ENCODE measurements around the gene GLI3.

GLI3 gene

DNA sequence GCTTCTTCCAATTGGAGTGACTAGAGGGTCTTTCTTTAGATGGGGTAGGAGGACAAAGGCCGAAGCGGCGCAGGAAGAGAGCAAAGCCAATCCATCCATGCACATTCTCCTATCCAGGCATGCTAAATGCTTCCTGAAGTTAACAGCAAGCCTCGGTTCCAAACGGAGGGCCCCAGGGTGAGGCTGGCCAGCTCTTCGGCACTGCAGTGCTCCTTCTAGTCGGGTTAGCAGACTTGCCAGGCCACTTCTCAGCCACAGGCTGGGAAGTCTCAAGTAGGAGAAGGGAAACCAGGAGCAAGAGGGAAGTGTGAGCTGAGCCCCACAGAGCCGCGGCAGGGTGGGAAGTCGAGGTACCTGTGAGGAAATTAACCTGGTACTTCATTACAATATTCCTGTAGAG lies 280.3 kb downstream of the GLI3 start:
- no peak for DNase-seq

GRCh38 chr7:41955893-41956675 lies 280.9 kb downstream of the GLI3 start:
- no peak for DNase-seq

- DNase-seq, result no peak
Measured at GRCh38 chr7:41955451-41955850, 281.6 kb downstream of the GLI3 start.

GRCh38 chr7:41954976-41955375 lies 282.0 kb downstream of the GLI3 start:
- DNase-seq, result no peak

DNA sequence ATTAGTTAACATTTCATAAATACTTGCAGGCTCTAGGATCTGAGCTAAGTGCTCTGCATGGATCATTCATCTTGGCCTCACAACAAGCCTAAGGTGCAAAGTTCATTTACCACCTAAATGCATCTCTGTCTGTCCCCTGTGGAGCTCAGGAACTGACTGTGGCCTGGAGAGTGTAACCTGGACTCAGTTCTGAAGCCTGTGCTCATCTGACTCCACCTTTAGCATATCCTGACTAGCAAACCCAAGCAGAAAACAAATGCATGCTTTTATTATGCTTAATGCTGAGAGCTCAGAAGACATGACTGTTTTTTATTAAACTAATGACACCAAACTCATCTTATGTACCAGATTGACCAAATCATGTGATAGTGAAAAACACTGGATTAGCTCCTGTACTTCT lies 288.5 kb downstream of the GLI3 start:
- DNase-seq, result no peak

DNA sequence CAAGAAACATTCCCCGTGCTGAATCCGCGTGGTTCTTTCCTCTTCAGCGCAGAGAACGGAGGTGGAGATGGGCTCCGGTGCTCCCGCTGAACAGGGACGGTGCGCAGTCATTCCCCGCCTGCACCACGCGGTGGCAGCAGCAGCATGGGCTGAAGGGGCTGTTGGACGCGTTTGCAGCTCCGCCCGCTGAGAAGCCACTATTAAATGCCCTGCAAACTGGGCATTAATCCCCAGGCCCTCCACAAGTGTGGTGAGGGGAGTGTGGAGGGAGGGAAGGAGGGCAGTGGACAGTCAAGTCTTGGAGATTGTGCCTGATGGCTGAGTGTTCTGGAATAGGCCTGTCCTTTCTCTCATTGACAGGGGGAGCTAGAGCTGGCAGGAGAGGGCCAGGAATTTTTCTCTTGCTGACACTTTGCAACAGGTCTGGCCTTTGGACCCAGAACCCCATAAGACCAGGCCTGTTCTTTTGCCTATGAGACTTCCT lies 293.9 kb downstream of the GLI3 start:
- DNase-seq, result peak in 4 of 5 donors; percentile 32 to 46 (median 34)

DNA sequence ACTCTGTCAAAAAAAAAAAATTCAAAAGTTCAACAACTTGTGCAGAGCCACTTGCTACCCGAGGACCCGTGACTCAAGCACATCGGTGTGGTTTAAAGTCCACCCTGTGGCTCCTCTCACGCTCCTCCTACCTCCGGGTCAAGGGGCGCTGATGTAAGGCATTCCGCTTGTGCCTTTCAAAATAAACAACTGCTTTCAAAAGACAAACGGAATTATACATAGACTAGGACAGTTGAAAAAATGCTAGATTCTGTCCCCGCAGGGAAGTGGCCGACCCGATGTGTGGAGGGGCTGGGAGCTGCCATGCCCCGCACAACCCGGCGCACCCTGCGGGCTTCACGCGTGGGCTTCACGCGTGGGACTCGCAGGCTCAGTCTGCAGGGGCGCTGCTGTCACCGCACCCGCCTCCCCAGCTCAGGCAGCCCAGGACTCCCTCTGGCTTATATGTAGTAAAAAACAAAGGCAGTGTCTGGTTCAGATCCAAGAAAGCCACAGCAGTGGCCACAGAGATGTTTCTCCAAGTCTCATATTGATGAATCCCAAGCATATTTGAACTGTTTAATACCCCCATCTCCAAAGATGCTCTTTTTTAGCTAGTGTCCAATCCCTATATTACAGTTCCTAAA lies 294.4 kb downstream of the GLI3 start:
- DNase-seq, result no peak

DNA sequence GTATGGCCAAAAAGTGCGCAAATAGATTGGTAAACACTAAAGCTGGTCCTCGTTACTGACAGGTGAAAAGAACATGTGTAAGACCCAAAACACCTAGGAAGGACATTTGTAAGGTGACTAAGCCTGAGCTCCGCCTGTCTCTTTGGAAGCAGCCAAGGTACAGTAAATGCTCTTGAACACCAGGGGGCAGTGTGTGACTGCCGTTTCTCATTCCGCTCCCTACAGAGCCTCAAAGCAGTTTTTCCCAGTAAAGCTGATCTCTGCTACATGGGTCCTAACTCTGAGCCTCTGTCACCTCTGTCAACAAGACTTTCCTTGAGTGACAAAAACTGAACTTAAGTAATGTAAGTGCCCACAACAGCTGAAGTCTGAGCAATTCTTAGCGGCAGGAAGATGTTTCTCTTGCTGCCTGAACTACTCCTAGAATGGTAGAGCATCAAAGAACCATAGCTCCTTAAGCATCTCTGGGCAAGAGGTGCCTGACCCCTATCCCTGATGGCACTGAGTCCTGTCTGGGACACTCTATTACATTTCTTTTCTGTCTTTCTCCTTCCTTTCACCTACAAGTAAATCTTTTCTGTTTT lies 296.2 kb downstream of the GLI3 start:
- peak in 3 of 5 donors; percentile 21 to 36 (median 31) for DNase-seq

GRCh38 chr7:41938371-41938770 lies 298.6 kb downstream of the GLI3 start:
- DNase-seq, result no peak

DNA sequence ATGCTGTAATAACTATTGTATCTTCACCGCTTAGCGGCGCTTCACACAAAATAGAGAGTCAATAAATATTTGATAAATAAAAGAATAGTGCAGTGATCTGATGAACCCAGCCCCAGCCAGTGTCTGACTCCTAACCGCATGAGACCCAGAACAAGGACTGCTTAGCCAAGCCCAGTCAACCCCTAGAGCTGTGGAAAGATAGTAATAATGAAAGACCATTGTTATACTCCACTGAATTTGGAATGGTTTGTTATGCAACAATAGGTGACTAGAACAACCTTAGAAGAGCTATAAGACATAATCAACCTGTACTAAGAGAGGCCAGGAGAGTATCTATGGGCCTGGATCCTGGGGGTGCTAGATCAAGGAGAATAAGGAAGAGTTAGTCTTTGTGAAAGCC lies 303.6 kb downstream of the GLI3 start:
- DNase-seq, result no peak

DNA sequence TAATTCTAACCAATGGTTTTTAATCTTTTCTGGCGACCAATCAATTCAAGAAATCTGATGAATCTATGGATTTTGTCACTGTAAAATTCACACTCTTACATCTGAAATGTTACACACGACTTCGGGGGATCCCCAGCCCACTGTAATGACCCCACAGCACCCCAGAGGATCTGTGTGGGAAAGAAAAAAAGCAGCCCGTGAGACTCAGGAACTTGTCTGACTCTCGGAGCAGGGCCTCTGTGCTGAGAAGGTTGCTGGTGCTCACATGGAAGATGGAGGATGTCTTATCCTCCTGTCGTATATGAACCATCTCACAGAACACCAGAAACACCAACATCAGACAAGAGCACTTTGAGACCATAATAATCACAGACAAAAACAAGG lies 305.8 kb downstream of the GLI3 start:
- no peak for DNase-seq

DNA sequence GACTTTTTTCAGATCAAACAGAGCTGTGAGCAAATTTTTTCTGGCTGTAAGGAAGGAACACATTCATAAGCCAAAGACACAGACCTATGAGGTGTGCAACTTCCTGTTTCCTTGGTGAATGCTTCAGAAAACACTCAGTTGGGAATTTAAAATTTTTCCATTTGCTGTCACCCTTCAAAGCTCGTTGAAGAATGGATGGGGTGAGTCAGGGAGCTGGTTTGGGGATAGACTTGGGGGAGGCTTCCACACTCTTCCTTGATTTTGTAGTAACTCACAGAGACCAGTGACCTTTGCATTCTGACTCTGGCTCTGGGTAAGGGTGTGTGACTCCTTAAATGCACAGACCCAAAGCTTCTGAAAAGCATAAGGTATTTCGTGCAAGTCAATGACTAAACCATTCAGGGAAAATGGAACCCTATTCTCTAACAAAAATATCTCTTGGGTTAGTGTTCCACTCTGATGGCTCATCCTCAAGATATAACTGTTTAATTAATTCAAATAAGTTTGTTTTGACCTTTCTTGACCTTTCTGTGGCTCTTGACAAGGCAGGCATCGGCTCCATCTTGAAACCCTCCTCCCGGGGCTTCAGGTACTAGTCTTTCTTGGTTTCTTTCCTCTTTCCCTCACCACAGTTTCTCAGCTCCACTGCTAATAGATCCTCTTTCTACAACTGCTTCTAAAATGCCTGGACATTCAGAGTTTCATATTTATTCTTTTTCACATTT lies 306.3 kb downstream of the GLI3 start:
- DNase-seq, result no peak

- no peak for DNase-seq
Measured at GRCh38 chr7:41928781-41929180, 308.2 kb downstream of the GLI3 start.

GRCh38 chr7:41928166-41928565 lies 308.8 kb downstream of the GLI3 start:
- DNase-seq, result no peak

DNA sequence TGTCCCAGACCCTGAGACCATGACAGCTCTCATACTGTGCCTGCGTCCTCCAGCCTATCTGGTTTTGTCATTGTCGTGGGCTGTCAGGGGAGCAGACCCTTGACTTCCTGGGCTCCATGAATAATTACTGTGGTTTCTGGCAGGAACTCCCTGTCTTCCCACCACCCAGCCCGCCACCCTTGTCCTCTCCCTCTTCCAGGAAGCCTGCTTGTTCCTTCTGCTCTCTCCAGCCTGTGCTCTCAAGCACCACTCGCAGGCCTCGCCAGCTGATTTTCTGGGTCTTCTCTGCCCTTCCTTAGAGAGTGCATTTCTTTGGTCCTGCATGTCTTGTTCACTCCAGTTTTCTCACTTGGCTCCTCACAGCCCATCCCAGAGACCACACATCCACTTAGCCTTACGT lies 309.6 kb downstream of the GLI3 start:
- no peak for DNase-seq

DNA sequence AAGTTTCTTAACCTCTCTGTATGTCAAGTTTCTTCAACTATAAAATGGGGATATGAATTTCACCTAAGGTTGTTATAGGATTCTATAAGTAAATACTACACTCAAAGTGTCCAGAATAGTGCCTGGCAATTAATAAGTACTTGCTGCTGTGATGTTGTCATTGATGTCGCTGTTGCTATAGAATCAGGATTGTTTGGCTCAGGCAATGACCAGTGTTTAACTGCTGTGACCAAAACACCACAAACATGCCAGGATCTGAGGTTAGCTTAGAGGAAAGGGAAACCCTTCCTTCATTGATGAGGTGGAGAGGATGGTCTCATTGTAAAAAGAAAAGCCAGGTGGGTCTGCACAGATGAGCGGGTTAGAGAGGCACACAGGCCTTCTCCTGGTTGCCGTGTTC lies 311.1 kb downstream of the GLI3 start:
- no peak for DNase-seq

GRCh38 chr7:41924796-41925195 lies 312.2 kb downstream of the GLI3 start:
- no peak for DNase-seq

DNA sequence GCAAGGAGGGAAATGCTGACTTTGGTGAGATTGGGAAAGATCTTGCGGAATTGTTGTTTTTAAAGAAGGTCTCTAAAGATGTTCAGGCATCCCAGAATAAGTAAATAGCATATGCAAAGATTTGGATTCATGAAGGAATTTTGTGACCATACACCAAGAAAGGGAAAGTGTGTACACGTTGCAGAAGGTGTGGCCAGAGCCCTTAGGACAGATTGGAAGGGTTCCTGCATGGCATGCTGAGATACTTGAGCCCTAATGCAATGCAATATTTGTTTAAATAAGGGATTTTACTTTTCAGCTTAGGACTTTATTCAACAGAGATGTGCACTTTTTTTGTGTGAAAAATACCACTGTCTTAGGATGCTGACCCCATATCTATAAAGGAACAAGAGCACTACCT lies 314.6 kb downstream of the GLI3 start:
- DNase-seq, result no peak

DNA sequence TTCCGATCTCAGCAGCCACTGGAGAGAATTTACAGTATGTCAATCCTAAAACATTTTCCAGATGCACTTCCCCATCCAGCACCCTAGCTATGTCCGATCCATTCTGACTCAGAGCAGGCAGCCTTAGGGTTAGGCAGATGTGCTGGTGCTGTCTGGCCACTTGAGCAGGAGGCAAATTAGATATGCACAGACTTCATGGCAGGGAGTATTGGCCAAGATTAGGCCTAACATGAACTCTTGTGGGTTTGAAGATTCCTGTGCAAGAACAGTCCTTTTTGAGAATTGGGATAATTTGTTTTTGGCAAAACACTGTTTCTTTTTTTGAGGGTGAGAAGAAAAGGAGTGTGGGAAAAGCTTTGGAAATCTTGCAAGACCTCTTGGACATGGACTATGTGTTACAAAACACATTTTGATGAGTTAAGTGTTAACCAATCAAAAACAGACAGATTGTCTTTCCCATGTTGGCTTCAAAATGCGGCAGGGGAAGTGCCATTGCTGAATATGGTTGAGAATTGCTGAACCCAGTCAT lies 315.5 kb downstream of the GLI3 start:
- DNase-seq, result no peak

DNA sequence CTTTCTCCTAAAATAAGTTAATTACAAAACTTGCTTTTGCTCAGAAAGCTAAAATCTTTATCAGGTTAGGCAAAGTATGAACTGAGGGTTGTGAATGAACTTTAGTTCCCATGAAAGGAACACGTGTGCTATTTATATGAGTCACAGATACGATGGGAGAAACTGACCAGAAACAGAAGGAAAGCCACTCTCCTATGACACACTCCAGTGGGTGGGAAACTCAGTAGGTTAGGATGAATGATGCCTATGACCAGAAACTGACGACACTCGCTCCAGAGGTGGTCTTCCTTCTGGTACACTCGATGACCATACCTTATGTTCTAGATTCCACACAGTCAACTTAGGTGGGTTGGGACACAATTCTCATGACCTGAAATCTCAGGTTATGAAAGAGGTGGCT lies 318.4 kb downstream of the GLI3 start:
- DNase-seq, result no peak

DNA sequence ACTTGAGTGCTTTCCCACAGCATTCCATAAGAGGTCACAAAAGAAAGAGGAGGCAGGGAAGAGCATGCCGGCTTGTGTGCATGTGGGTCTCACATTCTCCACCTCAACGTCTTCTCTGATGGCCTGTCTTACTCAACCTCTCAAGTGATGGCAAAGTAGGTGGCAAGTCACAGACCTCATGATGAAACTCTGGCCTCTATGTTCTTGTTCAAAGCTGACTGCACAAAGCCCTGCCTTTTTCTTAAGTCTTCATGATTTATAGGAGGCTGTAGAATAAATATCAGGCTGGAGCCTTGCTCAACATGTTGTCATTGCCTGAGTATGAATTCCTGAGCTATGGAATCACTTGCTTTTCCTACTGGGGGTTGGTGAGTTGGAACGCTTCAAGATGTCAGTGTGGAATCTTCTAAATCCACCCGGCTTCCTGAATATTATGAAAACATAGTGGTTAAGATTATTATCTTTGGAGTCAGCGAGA lies 320.5 kb downstream of the GLI3 start:
- no peak for DNase-seq

DNA sequence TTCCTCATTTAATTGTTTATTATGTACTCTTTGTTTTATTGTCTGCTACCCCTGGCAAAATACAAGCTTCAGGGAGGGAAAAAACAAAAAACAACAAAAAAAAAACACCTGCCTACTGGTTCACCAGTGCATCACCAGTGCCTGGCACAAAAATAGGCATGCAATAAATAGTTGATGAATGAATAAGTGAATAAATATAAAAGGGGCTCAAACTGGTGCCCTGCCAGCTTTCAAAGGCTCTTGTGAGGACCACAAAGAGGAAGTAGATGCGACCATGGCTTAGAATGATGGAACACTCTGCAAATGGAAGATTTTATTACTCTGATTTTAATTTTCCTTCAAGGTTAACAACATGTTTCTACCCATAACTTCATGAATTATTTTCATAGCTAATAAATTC lies 321.1 kb downstream of the GLI3 start:
- DNase-seq, result no peak
